Measurements from ENCODE around the gene TM9SF1. TPM values are rescaled to one million over a fixed set of nuclear protein-coding genes. Genes with fewer than 3 reads are reported as not detected.

The TM9SF1 gene
- total and polyA plus RNA-seq, 9 of the 15 experiments (the other 6 are each of a cell fraction or from before 2014, with no cell fraction given), result 5.3 to 20.3 (median 11.8) TPM

DNA sequence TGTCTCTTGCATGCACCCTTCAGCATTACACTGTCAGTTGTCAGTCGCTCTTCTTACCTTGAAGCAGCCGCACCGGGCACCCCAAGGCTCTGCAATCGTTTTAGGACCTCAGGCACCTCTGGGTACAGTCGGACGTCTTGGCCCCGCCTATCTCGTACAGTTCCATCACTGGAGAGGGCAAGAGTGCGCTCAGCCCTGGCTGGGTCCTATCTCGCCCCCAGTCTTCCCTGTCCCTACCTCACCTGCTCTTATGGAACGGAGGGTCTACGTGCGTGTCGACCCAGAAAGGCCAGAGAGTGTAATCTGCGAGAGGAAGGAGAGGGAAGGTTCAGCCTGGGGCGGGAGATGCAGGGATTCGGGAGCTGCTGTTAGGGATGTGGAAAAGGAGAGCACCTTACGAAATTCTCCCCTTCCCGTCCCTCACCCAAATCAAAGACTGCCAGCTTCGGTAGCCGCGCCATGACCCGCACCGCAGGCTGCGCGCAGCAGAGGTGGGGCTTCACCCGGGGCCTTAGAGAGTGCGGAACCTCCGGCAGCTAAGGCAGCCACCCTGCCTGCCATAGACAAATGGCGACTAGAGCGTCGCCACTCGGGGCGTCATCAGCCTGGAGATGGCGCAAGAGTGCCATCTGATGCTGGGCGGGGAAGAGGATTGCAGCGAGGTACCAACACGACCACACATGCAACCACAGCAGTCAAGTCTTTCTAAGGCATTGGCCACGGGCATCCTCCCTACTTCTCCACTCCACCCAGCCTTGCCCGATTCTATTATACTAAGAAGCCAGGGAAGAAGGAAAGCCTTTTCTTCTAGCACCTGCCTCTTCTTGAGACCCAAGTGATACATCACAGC, 20.5 kb upstream of the TM9SF1 start, which contains the start of gene MDP1 (continued):
- TF ChIP-seq, protein P1, sequence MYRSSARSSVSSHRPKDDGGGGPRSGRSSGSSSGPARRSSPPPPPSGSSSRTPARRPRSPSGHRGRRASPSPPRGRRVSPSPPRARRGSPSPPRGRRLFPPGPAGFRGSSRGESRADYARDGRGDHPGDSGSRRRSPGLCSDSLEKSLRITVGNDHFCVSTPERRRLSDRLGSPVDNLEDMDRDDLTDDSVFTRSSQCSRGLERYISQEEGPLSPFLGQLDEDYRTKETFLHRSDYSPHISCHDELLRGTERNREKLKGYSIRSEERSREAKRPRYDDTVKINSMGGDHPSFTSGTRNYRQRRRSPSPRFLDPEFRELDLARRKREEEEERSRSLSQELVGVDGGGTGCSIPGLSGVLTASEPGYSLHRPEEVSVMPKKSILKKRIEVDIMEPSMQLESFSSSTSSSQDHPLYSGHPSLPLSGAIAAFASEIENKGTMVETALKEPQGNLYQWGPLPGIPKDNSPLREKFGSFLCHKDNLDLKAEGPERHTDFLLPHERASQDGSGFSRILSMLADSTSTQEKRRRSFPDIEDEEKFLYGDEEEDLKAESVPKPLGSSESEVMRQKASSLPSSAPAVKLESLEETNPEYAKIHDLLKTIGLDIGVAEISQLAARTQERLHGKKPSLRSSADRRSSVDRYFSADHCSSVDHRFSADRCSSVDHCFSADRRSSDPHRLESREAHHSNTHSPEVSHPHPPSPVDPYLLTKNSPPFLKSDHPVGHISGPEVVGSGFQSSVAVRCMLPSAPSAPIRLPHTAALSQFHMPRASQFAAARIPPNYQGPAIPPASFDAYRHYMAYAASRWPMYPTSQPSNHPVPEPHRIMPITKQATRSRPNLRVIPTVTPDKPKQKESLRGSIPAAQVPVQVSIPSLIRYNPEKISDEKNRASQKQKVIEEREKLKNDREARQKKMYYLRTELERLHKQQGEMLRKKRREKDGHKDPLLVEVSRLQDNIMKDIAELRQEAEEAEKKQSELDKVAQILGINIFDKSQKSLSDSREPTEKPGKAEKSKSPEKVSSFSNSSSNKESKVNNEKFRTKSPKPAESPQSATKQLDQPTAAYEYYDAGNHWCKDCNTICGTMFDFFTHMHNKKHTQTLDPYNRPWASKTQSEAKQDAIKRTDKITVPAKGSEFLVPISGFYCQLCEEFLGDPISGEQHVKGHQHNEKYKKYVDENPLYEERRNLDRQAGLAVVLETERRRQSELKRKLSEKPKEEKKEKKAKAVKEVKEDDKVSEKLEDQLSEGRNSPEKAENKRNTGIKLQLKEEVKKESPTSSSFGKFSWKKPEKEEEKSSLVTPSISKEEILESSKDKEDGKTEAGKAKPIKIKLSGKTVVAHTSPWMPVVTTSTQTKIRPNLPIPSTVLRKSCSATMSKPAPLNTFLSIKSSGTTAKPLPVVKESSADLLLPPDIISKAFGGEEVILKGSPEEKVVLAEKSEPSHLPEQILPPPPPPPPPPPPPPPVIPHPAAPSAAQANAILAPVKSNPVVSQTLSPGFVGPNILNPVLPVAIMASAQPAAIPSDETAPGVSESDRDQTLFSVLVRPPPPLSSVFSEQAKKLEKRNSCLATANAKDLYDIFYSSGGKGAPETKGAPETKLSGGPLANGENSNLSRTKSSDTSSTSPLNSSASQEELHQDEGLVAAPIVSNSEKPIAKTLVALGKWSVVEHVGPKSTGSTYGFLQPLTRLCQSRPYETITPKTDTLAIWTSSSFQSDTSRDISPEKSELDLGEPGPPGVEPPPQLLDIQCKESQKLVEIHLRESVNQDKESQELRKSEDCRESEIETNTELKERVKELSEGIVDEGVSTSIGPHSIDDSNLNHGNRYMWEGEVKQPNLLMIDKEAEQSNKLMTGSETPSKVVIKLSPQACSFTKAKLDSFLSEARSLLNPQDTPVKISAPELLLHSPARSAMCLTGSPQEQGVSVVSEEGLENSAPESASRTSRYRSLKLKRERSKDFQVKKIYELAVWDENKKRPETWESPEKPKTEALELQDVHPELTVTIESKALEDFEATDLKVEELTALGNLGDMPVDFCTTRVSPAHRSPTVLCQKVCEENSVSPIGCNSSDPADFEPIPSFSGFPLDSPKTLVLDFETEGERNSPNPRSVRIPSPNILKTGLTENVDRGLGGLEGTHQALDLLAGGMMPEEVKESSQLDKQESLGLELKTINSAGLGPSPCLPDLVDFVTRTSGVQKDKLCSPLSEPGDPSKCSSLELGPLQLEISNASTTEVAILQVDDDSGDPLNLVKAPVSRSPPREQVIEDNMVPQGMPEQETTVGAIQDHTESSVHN (IDR thresholded peaks at IDR 0.05; ENCODE audit: borderline replicate concordance in 1 of 2, low read depth in 1 of 2), result no peak
- TF ChIP-seq ZNF785 (CRISPR knock-in tag; IDR thresholded peaks at IDR 0.05) (no peak), LEF1 (IDR thresholded peaks at IDR 0.05) (no peak), HDGF (IDR thresholded peaks at IDR 0.05) (no peak), FOXP1 (CRISPR knock-in tag; IDR thresholded peaks at IDR 0.05) (peak; percentile 58; the same call in 1 of the 2 replicates), SRSF9 (IDR thresholded peaks at IDR 0.05; ENCODE audit: borderline replicate concordance, low read depth, low read length) (no peak), MTA2 (IDR thresholded peaks at IDR 0.05; ENCODE audit: low read depth) (no peak), ZNF584 (CRISPR knock-in tag; IDR thresholded peaks at IDR 0.05; ENCODE audit: low read depth) (no peak), CBX2 (IDR thresholded peaks at IDR 0.05; ENCODE audit: insufficient read depth, low read length, poor library complexity, severe bottlenecking) (no peak), NEUROD1 (IDR thresholded peaks at IDR 0.05; ENCODE audit: borderline replicate concordance, low read depth, low read length, partially characterized antibody) (no peak), HNRNPL (IDR thresholded peaks at IDR 0.05; ENCODE audit: low read depth, low read length) (no peak), ZKSCAN3 (CRISPR knock-in tag; IDR thresholded peaks at IDR 0.05) (no peak), RBM34 (IDR thresholded peaks at IDR 0.05; ENCODE audit: borderline replicate concordance, insufficient read depth, low read length) (no peak), SP1 (CRISPR knock-in tag; IDR thresholded peaks at IDR 0.05) (peak; percentile 63), RUNX1 (IDR thresholded peaks at IDR 0.05; ENCODE audit: low read depth) (0 out of 2 replicates have a peak, but pooled peaks have one; percentile 17), ZBED1 (IDR thresholded peaks at IDR 0.05) (no peak), RNF2 (IDR thresholded peaks at IDR 0.05) (no peak), SNRNP70 (optimal IDR thresholded peaks at IDR 0.05; ENCODE audit: low read depth, low read length) (no peak)
- TF ChIP-seq, protein P2, sequence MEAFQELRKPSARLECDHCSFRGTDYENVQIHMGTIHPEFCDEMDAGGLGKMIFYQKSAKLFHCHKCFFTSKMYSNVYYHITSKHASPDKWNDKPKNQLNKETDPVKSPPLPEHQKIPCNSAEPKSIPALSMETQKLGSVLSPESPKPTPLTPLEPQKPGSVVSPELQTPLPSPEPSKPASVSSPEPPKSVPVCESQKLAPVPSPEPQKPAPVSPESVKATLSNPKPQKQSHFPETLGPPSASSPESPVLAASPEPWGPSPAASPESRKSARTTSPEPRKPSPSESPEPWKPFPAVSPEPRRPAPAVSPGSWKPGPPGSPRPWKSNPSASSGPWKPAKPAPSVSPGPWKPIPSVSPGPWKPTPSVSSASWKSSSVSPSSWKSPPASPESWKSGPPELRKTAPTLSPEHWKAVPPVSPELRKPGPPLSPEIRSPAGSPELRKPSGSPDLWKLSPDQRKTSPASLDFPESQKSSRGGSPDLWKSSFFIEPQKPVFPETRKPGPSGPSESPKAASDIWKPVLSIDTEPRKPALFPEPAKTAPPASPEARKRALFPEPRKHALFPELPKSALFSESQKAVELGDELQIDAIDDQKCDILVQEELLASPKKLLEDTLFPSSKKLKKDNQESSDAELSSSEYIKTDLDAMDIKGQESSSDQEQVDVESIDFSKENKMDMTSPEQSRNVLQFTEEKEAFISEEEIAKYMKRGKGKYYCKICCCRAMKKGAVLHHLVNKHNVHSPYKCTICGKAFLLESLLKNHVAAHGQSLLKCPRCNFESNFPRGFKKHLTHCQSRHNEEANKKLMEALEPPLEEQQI (IDR thresholded peaks at IDR 0.05), result no peak
